Dedifferentiated amniotic fluid mesenchymal stem cell (primary cell): ENCODE measurements around the gene DST.

ENCODE experiments used
- DNase-seq: peaks from one replicate; pipeline ENCODE4 v3.0.0-alpha.2; 2016; ENCODE audit errors: extremely low spot score

The DST gene

GRCh38 chr6:56536536-56536935 lies 106.2 kb downstream of the DST start:
- DNase-seq: no peak

DNA sequence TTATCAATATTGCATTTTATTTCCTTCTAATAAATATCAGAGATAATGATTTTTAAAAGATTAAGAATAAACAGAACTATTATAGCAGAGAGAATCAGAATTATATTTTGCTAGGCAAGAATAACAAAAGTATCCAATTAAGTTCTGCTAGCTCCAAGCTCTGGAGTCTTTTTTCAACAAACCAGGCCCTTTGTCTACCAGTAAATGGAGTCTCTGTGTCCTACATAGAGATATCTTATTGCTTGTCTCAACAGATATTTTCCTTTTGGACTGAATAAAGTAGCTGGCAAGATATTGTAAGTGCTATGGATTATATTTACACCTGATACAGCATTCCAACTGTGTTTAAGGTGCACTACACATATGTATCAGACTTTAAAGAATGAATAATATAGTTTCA lies 107.1 kb downstream of the DST start:
- no peak for DNase-seq

- no peak for DNase-seq
Measured at GRCh38 chr6:56534680-56535419, 107.8 kb downstream of the DST start.

DNA sequence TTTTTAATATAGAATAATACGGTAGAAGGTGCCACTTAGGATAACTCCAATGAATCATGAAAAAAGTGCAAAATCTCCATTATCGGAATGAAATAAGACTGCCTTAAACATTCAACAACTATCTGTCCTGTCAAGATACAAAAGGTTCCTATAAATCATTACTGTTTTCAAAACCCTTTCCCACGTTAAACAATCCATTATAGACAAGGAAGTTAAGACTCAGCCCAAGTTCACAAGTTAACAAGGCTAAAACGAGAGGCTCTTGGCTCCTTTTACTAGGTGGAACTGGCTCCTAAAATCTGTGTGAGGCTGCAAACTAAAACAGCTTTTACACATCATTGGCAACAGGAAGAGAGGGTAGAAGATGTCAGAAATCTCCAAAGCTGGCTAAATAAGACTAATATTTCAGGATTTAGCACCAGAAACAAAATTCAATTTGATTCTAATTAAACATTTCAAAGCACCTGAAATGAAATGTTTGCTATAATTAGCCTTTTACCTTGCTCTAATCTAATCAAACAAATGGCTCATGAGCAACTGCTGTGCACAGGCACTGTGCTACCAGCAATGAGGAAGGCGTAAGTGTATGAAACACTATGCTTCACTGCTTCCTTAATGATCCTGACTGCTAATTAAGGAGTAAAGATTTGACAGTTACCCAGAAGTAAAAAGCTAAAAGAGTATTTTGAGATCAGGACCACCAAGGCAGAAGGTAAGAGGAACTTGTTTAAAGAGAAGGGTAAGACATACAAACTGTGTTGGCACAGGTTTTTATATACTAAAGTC lies 109.7 kb downstream of the DST start:
- no peak for DNase-seq

DNA sequence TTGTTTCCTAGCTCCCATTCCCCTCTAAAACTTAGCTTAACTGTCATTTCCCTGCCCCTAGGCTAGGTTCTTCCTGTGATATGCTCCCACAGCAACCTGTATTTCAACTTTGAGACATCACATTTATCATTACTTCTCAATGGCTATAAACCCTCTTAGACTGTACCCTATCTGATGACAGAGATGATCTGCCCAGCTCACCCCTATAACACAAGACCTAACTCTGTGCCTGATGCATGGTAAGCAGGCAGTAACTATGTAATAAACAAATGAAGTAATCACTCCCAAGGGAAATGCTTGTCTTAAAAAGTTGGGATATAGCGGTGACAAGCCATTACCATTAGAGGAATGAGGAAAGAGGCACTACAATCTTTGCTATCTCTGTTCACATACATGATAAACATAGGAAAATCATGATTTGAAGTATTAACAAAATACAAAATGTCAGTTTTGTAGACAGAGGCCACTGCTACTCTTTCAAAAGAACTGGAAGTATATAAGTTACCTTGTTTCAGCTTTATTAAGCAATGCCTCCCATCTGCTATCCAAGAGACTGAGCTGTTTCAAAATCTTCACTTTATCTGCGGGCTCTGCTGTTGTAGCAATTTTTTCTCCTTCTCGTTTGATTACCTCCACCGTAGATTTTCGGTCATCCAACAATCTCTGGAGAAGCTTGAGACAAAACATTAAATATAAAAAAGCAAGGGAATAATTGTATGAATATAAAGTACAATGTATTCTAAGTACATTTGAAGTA lies 110.7 kb downstream of the DST start:
- no peak for DNase-seq

DNA sequence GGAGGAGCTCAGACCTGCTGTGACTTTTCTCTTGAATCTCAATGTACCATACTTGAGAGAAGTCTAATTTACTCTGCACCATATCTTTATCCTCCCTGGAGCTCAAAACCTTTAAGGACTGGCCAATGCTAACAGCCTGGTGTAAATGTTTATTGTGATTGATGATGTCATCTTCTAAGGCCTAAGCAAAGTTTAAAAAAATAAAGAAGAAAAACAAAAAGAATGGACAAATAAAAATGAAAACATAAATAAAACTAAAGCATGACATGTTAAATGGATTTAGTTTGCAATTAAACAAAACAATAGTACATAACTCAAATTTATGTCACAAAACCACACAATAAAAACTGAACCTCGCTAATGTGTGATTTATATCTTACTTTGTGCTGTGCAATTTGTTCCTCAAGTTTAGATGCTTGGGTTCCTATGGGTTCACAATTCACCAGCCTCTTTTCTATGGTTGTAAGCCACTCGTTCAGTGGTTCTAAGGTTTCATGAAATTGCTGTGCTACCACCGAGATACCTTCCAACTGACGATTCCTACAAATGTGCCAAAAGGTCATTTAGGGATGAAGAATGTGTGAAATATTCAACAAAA lies 113.0 kb downstream of the DST start:
- DNase-seq: no peak

- peak; percentile 87 for DNase-seq
Measured at GRCh38 chr6:56528412-56528841, 114.3 kb downstream of the DST start.

DNA sequence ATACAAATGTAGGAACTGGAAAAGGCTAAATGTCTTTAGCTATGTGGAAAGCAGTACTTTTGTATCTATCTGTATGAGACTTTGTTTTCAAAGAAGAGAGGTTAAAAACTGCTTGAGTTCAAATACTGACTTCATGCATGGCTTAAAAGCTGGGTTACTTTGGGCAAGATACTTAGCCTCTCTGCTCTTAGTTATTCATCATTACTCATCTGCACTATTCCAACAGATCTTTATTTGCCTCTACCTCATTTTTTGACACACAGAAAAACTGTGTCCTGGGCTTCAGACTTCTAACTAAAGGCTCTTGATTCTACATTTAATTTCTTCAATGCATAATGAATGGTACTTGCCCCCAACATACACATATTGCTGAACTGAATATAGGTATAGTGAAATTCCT lies 114.8 kb downstream of the DST start:
- DNase-seq: no peak

DNA sequence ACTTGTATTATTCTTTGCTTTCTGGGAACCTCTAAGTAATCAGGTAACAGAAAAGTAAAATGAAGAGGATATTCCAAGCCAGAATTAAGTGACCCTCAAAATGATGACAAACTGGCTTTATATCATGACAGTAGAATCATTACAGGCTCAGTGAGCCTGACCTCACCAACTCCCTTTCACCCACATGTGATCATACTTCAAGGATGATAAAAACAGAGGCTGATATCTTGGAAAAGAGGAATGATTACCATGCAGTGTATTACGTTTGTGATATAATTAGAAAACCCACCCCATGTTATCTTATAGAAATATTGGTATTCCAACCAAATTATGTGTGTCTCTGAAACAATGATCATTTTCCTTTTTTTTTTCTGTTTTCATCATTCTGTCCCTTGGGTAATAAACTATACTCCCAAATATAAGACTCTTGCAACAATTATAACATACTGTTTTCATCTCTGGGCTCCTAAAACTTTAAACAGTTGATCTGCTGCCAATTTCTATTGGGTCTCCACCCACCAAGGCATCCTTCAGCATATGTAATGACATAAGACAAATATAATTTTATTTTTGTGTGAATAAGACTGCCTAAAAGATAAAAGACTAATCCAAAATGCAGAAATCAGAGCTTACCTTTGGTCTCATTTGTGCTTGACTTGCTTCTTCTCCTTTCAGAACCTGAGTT lies 115.7 kb downstream of the DST start:
- DNase-seq: no peak

GRCh38 chr6:56525974-56526789 lies 116.5 kb downstream of the DST start:
- DNase-seq: no peak

GRCh38 chr6:56524891-56525703 lies 117.6 kb downstream of the DST start:
- peak; percentile 96 for DNase-seq

- no peak for DNase-seq
Measured at GRCh38 chr6:56522495-56523270, 120.0 kb downstream of the DST start.

GRCh38 chr6:56521976-56522375 lies 120.7 kb downstream of the DST start:
- DNase-seq: no peak

DNA sequence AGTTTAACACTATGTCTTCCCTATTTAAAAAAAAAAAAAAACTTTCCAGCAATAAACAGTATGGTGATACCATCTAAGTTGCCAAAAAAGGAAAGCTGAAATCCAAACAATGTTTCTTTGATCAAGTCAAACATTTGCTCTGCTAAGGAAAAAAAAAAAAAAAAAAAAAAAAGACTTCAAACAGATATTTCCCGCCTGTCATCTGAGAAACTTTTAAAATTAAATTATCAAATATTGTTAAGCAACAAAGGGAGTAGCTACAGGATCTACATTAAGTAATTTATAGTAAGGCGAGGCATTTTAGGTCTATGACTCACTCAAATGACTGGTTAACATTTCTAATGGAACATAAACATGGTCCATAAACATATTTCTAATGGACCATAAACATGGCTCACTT lies 121.2 kb downstream of the DST start:
- DNase-seq: no peak

DNA sequence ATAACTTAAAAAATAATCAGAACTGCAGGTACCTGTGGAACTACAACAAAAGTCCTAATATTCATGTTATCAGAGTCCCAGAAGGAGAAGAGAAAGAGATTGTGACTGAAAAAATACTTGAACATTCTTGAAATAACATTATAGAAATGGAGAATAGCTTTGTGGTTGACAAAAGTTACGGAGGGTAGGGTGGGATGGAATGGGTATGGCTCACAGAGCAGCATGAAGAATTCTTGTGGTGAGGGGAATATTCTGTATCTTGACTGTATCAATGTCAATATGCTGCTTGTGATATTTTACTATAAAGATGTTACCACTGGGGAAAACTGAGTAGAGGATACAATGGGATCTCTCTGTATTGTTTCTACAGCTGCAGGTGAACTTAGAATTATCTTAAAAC lies 122.5 kb downstream of the DST start:
- no peak for DNase-seq

- no peak for DNase-seq
Measured at GRCh38 chr6:56518995-56519767, 123.5 kb downstream of the DST start.

DNA sequence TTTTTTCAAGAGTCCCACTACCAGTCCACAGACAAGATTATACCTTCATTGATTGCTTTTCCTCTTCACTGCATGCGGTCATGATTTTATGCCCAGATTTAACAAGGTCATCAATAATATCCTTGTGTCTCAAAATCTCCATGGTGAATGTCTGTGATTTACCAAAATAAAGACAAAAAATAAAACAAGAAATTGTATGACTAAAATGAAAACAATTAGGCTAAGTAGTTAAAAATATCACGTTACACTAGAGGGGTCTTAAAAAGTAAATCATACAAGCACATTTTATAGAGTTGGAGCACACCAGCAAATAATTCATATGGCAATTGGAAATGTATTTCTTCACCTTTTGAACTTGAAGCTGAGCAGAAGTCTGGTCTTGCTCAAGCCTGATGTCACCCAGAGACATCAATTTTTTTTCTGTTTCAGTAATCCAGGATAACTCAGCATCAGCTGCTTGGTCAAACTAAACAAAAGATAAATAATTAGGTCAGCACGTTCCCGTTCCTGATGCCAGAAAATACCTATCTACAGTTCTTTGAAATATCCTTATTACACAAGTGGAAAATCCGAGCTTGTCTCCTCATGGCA lies 125.4 kb downstream of the DST start:
- no peak for DNase-seq

DNA sequence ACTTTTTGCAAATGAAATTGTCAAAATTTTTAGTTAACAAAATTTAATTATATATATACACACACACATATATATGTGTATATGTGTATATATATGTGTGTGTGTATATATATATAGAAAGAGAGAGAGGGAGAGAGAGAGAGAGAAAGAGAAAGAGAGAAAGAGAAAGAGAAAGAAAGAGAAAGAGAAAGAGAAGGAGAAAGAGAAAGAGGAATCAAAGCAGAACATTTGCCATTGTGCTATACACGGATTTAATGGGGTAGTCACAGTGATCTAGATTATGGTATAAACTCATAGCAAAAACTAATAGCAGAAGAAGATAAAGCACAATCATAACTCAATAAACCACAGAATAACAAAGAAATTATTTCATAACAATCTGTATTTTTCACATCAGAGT lies 126.7 kb downstream of the DST start:
- no peak for DNase-seq
